GM12892 (cell line): ENCODE results near the gene PKP4.

Source experiments
- POLR2A ChIP-seq: IDR thresholded peaks from 2 replicates; pipeline ENCODE4 v1.6.1; 2011; ENCODE audit warnings: low read depth, low read length, control low read depth
- POLR2AphosphoS5 ChIP-seq: IDR thresholded peaks from 2 replicates; pipeline ENCODE4 v1.6.1; 2011; ENCODE audit warnings: low read depth, low read length, control low read depth
- TAF1 ChIP-seq: IDR thresholded peaks from 2 replicates; pipeline ENCODE4 v1.6.1; 2011; ENCODE audit warnings: low read depth, mild to moderate bottlenecking, control low read depth, low read length, borderline replicate concordance

GRCh38 chr2:158659483-158659882 is 202.7 kb downstream of the PKP4 start:
- no peak for TF ChIP-seq POLR2A
- no peak for TF ChIP-seq TAF1
- TF ChIP-seq POLR2AphosphoS5: no peak
